Fibroblast of lung (primary cell): ENCODE measurements around the gene ACD.

Source experiments
- EZH2 ChIP-seq: IDR thresholded peaks from 2 replicates; pipeline ENCODE4 v1.5.1; 2012; ENCODE audit warnings: low read length, control low read depth, mild to moderate bottlenecking; ENCODE audit errors: missing control alignments
- TF ChIP-seq, protein P1 (sequence below), 2 donors: IDR thresholded peaks in 1 of 2; conservative IDR thresholded peaks in 1 of 2; 1 replicate in 1 of 2; 2 replicates in 1 of 2; pipeline ENCODE4 v1.5.1; 2011 to 2012; ENCODE audit warnings: low read length in 2 of 2, control low read depth in 1 of 2, inconsistent platforms in 1 of 2, low read depth in 1 of 2, mild to moderate bottlenecking in 1 of 2

DNA sequence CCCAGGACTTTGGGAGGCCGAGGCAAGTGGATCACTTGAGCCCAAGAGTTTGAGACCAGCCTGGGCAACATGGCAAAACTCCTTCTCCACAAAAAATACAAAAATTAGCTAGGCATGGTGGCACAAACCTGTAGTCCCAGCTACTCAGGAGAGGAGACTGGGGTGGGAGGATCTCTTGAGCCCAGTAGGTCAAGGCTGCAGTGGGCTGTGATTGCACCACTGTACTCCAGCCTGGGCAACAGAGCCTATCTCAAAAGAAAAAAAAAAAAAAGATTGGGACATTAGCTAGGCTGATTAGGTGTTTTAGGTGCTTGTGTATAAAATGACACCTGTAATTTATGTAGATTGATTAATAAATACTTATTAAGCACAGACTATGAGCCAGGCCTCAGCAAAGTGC, 49.0 kb upstream of the ACD start:
- TF ChIP-seq, protein P1, sequence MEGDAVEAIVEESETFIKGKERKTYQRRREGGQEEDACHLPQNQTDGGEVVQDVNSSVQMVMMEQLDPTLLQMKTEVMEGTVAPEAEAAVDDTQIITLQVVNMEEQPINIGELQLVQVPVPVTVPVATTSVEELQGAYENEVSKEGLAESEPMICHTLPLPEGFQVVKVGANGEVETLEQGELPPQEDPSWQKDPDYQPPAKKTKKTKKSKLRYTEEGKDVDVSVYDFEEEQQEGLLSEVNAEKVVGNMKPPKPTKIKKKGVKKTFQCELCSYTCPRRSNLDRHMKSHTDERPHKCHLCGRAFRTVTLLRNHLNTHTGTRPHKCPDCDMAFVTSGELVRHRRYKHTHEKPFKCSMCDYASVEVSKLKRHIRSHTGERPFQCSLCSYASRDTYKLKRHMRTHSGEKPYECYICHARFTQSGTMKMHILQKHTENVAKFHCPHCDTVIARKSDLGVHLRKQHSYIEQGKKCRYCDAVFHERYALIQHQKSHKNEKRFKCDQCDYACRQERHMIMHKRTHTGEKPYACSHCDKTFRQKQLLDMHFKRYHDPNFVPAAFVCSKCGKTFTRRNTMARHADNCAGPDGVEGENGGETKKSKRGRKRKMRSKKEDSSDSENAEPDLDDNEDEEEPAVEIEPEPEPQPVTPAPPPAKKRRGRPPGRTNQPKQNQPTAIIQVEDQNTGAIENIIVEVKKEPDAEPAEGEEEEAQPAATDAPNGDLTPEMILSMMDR (conservative IDR thresholded peaks at IDR 0.05 in 1 of 2, IDR thresholded peaks at IDR 0.05 in 1 of 2; ENCODE audit: low read depth in 1 of 2, low read length in 2 of 2), result no peak
- TF ChIP-seq EZH2, result no peak
